GM19240 (cell line): Measurements from ENCODE around the gene ANKRD34A.

Source experiments
- DNase-seq: peaks from one replicate; pipeline ENCODE4 v3.0.0; 2011; ENCODE audit warnings: low spot score; ENCODE audit not compliant: insufficient read length

The ANKRD34A gene

GRCh38 chr1:145991735-145992412, 27.5 kb upstream of the ANKRD34A start:
- DNase-seq, result no peak

- DNase-seq, result no peak
Observed at GRCh38 chr1:145990249-145990855, 26.0 kb upstream of the ANKRD34A start.

- DNase-seq, result no peak
Observed at GRCh38 chr1:145988773-145989172, 24.4 kb upstream of the ANKRD34A start.

- no peak for DNase-seq
Observed at GRCh38 chr1:145987926-145988325, 23.6 kb upstream of the ANKRD34A start.

- no peak for DNase-seq
Observed at GRCh38 chr1:145986551-145986950, 22.2 kb upstream of the ANKRD34A start.

GRCh38 chr1:145985502-145986439, 21.4 kb upstream of the ANKRD34A start:
- DNase-seq, result no peak

- DNase-seq, result no peak
Observed at GRCh38 chr1:145985129-145985501, 20.7 kb upstream of the ANKRD34A start.

- no peak for DNase-seq
Observed at GRCh38 chr1:145983960-145984830, 19.8 kb upstream of the ANKRD34A start.

GRCh38 chr1:145983206-145983675, 18.9 kb upstream of the ANKRD34A start:
- no peak for DNase-seq

- DNase-seq, result no peak
Observed at GRCh38 chr1:145982010-145982723, 17.8 kb upstream of the ANKRD34A start.

GRCh38 chr1:145980457-145980994, 16.2 kb upstream of the ANKRD34A start:
- no peak for DNase-seq

- no peak for DNase-seq
Observed at GRCh38 chr1:145979746-145980456, 15.5 kb upstream of the ANKRD34A start.

GRCh38 chr1:145978854-145979745, 14.7 kb upstream of the ANKRD34A start:
- peak; percentile 85 for DNase-seq

GRCh38 chr1:145978471-145978853, 14.1 kb upstream of the ANKRD34A start:
- DNase-seq, result no peak

GRCh38 chr1:145977486-145978470, 13.4 kb upstream of the ANKRD34A start:
- peak; percentile 69 for DNase-seq

GRCh38 chr1:145977016-145977415, 12.6 kb upstream of the ANKRD34A start:
- no peak for DNase-seq

GRCh38 chr1:145975216-145975615, 10.8 kb upstream of the ANKRD34A start:
- no peak for DNase-seq
